HG03378 (cell line): Measurements from ENCODE around the gene DNAJB6.

Experiments
- ATAC-seq: cut with Tn5 transposase; IDR thresholded peaks from one replicate; pipeline ENCODE4 v1.9.1; 2021; ENCODE audit warnings: mild to moderate bottlenecking, moderate library complexity; ENCODE audit not compliant: unreplicated experiment

The DNAJB6 gene

DNA sequence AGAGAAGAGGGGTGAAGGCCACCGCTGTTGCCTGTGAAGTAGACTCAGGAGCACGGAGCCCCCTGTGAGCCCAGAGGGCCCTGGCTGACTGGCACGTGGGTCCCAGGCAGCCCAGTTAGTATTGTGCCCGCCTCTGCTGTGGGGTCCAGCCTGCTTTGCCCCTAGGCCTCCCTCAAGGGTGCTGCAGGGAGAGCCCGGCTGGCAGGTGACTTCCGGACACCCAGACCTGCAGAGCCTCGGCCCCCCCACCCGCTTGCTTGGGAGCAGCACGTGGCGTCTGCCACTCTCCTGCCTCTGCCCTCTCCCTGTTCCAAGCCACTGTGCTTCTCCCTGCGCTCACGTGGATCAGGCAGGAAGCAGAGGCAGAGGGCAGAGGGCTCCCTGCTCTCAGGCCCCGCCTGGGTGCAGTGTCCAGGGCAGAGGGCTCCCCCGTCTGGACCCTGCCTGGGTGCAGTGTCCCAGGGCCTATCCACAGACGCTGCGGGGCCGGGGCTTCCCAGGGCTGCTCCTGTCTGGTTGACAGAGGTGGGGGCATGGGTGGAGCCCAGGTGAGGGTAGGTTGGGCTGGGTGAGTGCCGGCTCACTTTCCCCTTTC is 88.4 kb downstream of the DNAJB6 start:
- no peak for ATAC-seq

DNA sequence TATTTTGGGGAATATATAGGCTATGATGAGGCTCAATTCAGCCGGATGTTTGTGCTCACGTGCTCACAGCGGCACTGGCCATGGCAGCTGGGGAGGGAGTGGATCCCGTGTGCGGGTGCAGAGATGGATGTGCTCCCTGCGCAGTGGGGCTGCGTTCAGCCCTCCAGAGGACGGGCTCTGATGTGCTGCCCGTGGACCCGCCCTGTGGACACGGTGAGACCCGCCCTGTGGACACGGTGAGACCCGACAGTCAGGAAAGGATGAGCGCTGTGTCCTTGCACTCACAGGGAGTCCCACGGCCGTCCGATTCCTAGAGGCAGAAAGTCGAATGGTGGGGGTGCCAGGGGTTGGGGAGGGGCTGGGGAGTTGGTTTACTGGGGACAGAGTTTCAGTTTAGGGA is 89.0 kb downstream of the DNAJB6 start:
- ATAC-seq: no peak

GRCh38 chr7:157426463-157427301 is 89.9 kb downstream of the DNAJB6 start:
- no peak for ATAC-seq

- ATAC-seq: no peak
Observed at GRCh38 chr7:157427811-157428553, 91.2 kb downstream of the DNAJB6 start.

DNA sequence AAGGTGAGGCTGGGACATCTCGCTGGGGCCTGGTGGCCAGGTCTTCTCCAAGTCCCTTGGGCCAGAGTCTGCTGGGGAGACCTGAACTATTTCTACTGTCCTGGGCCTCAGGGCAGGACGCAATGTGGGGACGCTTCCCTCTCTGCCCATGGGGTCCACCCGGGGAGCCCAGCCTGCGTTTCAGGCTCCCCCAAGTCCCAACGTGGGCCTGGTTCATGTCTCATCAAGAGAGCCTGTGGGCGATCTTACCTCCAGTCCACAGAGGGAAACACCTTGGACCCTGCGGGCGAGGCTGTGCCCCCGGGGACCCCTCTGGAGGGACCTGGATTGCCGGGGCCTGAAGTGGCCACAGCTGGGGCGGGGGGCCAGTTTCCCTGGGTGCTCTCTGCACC is 91.7 kb downstream of the DNAJB6 start:
- no peak for ATAC-seq

DNA sequence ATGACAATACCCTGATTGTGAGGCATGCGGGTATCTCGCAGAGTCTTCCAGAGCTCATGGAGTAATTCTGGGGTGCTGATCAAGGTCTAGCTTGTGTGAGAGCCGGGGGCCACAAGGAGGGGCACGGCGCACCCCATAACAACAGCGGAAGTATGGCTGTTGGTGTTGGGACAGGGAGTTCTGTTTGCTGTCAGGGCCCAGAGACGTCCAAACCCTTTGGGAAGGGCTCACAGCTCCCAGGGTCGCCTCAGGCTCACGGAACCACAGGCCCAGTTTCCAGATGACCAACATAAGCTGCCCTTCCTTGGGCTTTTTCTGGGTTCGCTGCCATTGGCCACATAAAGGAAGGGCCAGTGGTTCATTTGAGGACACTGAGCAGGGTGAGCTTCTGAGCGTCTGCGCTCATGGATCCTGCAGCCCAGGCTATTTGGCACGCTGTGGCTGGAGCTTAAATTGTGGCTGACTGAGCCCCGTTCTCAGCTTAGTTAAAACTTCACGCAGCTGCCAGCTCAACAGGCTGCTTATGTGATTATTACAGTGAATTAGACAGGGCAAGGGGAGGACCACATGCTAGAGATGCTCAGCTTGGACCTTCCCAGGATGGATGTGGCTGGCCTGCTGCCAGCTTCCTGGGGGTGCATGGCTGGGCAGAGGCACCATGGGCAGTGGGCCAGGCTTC is 92.3 kb downstream of the DNAJB6 start:
- ATAC-seq: no peak

DNA sequence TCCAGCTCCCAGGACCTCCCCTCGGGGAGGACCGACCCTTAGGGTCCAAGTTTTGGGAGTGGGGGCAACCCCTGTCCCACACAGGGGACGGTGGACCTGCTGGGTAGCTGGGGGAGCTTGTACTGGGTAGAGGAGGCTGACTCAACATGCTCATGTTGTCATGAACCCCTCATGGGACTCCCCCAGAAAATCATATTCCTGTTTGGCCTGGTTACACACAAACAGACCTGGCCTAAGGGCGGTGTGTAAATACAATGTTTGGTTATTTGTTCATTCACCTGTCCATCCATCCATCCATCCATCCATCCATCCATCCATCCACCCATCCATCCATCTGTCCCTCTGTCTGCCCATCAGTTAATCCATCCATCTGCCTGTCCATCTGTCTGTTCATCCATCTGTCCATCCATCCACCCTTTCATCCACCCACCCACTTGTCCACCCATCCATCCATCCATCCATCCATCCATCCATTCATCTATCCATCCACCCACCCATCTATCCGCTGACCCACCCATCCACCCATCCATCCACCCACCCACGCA is 92.9 kb downstream of the DNAJB6 start:
- ATAC-seq: no peak

GRCh38 chr7:157430721-157431120 is 93.9 kb downstream of the DNAJB6 start:
- ATAC-seq: no peak

GRCh38 chr7:157431173-157431950 is 94.6 kb downstream of the DNAJB6 start:
- ATAC-seq: no peak

- no peak for ATAC-seq
Observed at GRCh38 chr7:157431951-157432540, 95.2 kb downstream of the DNAJB6 start.

- no peak for ATAC-seq
Observed at GRCh38 chr7:157432541-157432956, 95.7 kb downstream of the DNAJB6 start.

DNA sequence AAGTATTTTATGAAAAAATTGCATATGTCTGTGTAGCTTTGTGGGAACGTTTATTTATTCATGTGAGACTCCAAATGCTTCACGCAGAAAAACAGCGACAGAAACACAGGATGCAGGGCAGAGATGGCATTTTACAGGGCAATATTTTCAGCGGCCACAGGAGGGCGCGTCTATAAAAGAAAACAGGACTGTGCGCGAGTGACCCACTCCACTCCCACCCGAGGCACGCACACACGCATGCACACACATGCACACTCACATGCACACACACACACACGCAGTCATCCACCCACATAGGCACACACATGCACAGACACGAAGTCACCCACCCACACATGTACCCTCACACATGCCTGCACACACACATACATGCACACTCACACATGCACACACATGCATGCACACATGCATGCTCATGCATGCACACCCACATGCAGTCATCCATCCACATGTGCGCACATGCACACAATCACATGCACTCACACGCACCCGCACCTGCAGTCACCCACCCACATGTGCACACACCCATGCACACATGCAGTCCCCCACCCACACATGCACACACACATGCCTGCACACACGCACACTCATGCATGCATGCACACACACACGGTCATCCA is 96.3 kb downstream of the DNAJB6 start:
- ATAC-seq: no peak

DNA sequence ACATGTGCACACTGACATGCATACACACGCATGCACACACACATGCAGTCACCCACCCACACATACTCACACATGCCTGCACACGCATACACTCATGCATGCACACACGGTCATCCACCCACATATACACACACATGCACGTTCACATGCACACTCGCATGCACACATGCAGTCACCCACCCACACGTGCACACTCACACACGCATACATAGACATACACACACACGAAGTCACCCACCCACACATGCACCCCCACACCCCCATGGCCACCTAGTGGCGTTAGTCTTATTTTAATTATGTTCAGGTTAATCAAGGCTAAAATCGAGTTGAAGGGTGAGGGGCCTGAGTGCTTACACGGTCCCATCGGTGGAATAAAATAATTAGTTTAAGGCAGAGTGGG is 96.8 kb downstream of the DNAJB6 start:
- ATAC-seq: no peak

GRCh38 chr7:157434231-157434630 is 97.4 kb downstream of the DNAJB6 start:
- ATAC-seq: no peak

DNA sequence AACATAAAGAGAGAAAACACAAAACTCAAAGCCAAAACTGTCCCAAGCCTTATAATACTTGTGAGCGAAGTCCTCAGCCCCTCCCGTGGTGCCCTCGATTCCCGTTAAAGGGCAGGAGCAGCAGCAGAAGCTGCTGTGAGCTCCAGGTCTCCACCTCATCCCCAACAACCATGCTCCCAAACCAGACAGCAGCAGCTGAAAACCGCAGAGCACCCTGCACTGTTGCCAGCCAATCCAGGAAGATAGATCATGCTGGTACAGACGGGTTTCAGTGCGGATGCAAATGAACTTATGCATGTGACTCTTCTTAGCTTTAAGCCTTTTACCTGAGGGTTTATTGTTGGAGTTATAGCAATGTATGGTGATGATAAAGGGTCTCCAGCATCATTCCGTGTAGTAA is 97.9 kb downstream of the DNAJB6 start:
- ATAC-seq: no peak

- no peak for ATAC-seq
Observed at GRCh38 chr7:157436076-157436475, 99.3 kb downstream of the DNAJB6 start.

DNA sequence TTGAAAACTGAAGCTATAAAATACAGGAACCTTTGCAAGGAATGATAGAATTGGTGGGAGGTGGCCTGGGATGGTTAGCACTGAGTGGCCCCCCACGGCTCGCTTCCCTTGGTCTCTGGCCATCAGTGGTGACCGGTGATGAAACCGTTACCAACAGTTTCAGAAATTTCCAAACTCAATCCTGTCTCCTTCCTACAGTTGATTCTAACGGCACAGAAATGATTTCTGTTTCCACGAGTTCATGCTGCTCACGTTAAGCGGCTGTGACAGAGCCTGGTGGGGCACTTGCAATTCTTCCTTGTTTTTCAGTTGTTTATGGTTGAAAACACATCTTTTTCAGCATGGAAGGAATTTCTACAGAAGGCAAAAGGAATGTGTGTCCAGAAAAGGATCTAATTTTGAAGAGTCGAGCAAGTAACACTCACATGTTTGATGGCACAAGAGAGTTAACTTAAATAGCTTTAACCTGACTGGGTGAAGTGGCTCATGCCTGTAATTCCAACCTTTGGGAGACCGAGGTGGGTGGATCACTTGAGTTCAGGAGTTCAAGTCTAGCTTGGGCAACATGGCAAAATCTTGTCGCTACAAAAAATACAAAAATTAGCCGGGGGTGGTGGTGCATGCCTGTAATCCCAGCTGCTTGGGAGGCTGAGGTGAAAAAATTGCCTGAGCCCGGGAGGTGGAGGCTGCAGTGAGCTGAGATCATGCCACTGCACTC is 100.1 kb downstream of the DNAJB6 start:
- ATAC-seq: no peak

GRCh38 chr7:157437519-157438061 is 100.8 kb downstream of the DNAJB6 start:
- no peak for ATAC-seq
